GM19452 (cell line): Measurements from ENCODE around the gene ZDHHC8.
"Not testable (repeated sequence)": the region's sequence is repeated elsewhere in the genome, so short reads cannot be mapped to it uniquely, and the experiment has no call there.

Experiments
- ATAC-seq: cut with Tn5 transposase; IDR thresholded peaks from one replicate; pipeline ENCODE4 v1.9.1; 2021; ENCODE audit not compliant: unreplicated experiment

ZDHHC8 gene

GRCh38 chr22:20157430-20158183 lies 26.0 kb downstream of the ZDHHC8 start:
- no peak for ATAC-seq

GRCh38 chr22:20158391-20159036 lies 26.9 kb downstream of the ZDHHC8 start:
- ATAC-seq: no peak

- no peak for ATAC-seq
Measured at GRCh38 chr22:20159076-20159475, 27.5 kb downstream of the ZDHHC8 start.

- not testable (repeated sequence) for ATAC-seq
Measured at GRCh38 chr22:20159531-20159930, 27.9 kb downstream of the ZDHHC8 start.

DNA sequence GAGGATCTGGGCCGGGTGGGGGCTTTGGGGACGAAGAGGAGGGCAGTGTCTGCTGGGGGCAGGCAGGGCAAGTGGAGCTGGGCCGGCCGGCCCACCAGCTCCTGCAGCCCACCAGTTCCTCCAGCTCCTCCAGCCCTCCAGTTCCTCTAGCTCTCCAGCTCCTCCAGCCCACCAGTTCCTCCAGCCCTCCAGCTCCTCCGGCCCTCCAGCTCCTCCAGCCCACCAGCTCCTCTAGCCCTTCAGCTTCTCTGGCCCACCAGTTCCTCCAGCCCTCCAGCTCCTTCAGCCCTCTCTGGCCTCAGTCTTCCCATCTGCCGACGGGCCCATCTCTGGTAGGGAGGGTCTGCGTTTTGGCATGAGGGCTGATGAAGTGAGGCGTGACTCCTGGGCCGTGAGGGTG lies 28.4 kb downstream of the ZDHHC8 start:
- ATAC-seq: no peak

DNA sequence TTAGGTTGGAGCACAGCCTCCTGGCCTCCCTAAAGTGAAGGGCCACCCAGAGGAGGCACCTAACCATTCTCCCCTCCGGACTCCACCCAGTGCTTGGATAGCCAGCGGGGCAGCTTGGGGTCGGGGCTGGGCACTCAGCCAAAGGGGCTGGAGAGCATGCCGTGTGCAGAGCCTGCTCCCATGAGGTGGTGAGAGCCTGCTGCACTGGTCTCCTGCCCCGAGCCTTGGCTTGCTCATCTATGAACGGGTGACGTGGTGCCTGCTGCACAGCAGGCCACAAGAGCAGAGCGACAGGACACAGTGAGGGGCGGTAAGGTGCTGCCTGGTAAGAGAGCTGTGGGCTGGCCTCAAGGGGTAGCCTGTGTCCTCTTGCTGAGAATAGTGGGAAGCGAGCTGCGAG lies 33.3 kb downstream of the ZDHHC8 start:
- ATAC-seq: no peak

DNA sequence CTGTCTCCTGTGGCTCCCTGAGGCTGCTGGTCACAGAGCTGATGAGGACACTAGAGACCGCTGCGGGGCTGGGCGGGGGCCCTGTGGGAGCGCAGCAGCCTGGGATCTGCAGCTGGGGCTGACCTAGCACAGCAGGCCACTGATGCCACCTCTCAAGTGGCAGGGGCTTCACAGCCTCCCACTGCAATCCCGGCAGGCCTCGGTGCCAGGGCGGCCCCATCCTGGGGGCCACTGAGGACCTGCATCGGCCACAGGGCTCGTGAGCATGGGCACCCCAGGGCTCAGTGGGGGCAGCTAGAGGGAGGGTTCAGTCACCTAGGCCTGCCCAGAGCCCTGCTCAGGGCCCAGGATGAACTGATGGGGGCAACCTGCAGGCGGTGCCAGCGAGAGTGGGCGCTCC lies 33.8 kb downstream of the ZDHHC8 start:
- ATAC-seq: no peak

GRCh38 chr22:20165913-20166312 lies 34.3 kb downstream of the ZDHHC8 start:
- ATAC-seq: no peak

DNA sequence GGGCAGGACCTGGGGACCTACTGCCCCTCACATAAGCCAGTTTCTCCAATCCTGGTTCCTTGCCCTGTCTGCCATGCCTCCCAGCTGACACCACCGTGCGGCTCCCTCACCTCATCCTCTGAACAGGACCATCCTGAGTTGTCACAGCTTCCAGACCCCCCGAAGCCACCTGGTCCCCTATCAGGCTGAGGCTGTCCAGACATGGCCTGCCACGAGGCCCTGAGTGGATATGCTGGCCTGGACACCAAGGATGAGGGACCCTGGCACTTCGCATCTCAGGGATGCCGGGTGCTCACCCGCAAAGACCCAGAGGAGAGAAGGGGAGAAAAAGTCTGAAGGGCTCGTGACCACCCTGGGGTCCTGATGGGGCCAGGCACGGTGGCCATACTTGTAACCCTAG lies 35.1 kb downstream of the ZDHHC8 start:
- ATAC-seq: no peak

DNA sequence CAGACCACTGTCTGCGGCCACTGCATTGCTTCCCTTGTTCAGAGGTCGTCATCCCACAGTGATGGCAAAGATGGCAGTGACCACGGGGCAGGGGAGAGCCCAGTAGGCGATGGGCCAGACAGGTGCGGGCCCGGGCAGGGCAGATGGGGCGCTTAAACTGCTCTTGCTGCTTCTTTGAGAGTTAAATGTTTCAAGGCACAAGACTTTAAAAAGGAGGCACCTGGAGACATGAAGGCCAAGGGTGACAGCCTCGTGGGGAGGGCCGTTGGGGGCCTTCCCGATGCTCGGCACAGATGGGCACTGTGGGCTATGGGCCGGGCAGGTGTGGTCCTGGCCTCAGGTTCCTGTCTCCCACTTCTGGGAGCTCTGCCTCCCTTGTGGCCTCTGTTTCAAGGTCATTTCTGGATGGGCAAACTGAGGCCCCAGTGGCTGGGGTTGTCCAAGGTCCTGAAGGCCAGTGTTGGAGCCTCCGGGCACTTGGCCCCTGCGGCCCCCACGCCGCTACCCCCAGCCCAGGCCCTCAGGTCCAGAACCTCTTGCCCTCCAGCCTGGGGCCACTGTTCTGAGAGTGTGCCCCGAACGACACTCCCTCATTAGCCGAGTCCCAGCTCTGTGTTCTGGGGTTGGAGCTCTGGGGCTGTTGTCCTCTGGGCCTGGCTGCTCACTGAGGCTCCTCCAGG lies 36.2 kb downstream of the ZDHHC8 start:
- ATAC-seq: no peak

- ATAC-seq: no peak
Measured at GRCh38 chr22:20169253-20169822, 37.7 kb downstream of the ZDHHC8 start.

DNA sequence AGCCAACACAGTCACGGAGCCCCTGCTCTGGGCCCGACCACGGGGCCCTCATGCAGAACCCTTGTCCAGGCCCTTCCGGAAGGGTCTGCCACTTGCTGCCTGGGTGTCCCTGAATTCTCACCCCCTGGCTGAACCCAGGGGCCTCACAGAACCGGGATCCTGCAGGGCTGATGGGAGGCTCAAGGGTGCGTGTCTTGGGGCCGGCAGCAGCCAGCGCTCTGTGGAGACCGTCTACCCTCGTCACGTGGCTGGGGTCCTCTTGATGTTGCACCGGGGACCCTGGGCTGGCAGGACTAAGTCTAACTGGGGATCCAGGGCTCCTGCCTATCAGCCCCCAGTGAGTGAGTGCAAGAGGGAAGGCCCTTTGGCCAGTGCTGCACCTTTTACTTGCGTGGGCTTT lies 38.6 kb downstream of the ZDHHC8 start:
- no peak for ATAC-seq

GRCh38 chr22:20171288-20172140 lies 39.9 kb downstream of the ZDHHC8 start:
- ATAC-seq: no peak

GRCh38 chr22:20172141-20172613 lies 40.6 kb downstream of the ZDHHC8 start:
- ATAC-seq: no peak

- ATAC-seq: no peak
Measured at GRCh38 chr22:20173246-20173645, 41.6 kb downstream of the ZDHHC8 start.

DNA sequence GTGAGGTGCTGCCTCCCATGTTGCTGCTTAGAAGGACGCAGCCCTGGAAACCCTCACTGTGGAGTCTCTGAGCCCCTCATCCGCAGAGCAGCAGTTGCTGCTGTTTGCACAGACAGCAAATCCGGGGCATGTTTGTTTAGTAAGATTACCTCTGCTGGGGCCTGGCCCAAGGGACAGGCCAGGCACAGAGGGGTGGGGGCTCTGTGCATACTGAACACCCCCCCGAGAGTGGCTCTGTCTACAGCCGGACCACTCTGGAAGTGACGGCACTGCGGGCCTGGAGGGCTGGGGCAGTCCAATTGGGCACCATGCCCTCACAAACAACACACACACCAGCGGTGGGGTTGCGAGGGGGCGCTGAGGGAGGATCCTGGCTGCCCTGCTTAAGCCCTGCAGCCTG lies 42.2 kb downstream of the ZDHHC8 start:
- ATAC-seq: no peak

GRCh38 chr22:20174785-20175596 lies 43.4 kb downstream of the ZDHHC8 start:
- ATAC-seq: no peak

DNA sequence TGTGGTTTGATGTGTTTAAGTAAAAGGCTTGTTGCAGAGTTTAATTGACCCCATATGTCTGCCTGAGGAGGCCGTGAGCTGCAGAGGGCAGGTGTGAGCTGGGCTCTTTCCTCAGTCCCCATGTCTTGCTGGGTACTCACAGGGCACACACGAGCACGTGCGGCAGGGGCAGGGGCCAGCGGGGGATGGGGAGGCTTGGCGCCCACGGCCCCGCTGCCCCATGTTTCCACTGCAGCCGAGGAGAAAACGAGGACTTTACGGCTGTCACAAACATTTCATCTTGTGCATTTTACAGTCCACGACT lies 43.9 kb downstream of the ZDHHC8 start:
- no peak for ATAC-seq

DNA sequence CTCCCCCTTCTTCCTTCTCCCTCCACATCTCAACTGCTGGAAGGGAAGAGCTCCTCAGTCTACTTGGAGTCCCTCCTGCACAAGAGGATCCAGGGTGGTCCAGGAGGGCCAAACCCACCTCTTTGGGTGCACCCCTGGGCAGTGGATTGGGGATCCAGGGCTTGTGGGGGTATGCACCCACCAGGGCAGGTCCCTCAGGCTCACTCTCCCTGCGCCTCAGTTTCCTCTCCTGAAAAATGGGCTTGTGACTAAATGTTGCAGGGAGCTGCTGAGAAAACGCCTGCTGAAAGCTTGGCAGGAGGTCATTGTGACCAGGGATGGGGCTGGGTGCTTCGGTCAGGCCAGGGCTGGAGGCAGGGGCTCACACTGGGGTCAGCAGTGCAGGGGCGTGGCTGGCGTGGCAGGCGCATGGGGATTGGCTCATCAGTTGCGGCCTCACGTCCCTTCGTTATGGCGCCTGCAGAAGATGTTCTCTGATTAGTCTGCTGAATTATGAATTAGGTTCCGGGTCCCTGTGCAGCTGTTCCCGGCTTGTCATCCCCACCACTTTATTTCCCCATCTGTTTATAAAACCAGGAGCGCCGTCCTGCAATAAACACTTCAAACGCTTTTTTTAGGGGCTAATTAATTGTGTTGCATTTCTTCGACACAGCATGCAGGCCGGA lies 44.9 kb downstream of the ZDHHC8 start:
- no peak for ATAC-seq
